SU-DHL-6 (cell line): ENCODE data around the gene PCDHA4.
"Not testable (repeated sequence)": the region's sequence is repeated elsewhere in the genome, so short reads cannot be mapped to it uniquely, and the experiment has no call there.

ENCODE experiments used
- EZH2phosphoT487 ChIP-seq: fragments of 200-600 bp; sonication (generic), shearing (Covaris generic); conservative IDR thresholded peaks from 2 replicates; pipeline ENCODE4 v1.6.1; 2018; ENCODE audit warnings: mild to moderate bottlenecking, antibody characterized with exemption, low read length, moderate library complexity, mixed read lengths
- TF ChIP-seq, protein P1 (sequence below): fragments of 200-600 bp; sonication (generic); IDR thresholded peaks from one replicate; pipeline ENCODE4 v1.5.1; 2017; ENCODE audit warnings: antibody characterized with exemption, mild to moderate bottlenecking, low read length, moderate library complexity; ENCODE audit not compliant: insufficient read depth, poor library complexity, severe bottlenecking

DNA sequence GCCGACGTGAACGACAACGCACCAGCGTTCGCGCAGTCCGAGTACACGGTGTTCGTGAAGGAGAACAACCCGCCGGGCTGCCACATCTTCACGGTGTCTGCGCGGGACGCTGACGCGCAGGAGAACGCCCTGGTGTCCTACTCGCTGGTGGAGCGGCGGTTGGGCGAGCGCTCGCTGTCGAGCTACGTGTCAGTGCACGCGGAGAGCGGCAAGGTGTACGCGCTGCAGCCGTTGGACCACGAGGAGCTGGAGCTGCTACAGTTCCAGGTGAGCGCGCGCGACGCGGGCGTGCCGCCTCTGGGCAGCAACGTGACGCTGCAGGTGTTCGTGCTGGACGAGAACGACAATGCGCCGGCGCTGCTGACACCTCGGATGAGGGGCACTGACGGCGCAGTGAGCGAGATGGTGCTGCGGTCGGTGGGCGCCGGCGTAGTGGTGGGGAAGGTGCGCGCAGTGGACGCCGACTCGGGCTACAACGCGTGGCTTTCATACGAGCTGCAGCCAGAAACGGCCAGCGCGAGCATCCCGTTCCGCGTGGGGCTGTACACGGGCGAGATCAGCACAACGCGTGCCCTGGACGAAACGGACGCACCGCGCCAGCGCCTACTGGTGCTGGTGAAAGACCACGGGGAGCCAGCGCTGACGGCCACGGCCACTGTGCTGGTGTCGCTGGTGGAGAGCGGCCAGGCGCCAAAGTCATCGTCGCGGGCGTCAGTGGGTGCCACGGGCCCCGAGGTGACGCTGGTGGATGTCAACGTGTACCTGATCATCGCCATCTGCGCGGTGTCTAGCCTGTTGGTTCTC is 43.2 kb downstream of the PCDHA4 start:
- TF ChIP-seq, protein P1, sequence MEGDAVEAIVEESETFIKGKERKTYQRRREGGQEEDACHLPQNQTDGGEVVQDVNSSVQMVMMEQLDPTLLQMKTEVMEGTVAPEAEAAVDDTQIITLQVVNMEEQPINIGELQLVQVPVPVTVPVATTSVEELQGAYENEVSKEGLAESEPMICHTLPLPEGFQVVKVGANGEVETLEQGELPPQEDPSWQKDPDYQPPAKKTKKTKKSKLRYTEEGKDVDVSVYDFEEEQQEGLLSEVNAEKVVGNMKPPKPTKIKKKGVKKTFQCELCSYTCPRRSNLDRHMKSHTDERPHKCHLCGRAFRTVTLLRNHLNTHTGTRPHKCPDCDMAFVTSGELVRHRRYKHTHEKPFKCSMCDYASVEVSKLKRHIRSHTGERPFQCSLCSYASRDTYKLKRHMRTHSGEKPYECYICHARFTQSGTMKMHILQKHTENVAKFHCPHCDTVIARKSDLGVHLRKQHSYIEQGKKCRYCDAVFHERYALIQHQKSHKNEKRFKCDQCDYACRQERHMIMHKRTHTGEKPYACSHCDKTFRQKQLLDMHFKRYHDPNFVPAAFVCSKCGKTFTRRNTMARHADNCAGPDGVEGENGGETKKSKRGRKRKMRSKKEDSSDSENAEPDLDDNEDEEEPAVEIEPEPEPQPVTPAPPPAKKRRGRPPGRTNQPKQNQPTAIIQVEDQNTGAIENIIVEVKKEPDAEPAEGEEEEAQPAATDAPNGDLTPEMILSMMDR = not testable (repeated sequence)
- not testable (repeated sequence) for TF ChIP-seq EZH2phosphoT487
